Measurements from ENCODE around the gene ADIPOR1. TPM values are rescaled to one million over a fixed set of nuclear protein-coding genes. Genes with fewer than 3 reads are reported as not detected.

Gene ADIPOR1
- total RNA-seq, 1 donor from 2014 or later = 52.4 TPM

- no peaks in the 10 kb centered on the region for H3K9me3 Mint-ChIP-seq
- TF ChIP-seq CTCF (conservative IDR thresholded peaks at IDR 0.05) = no peak
- H3K36me3 Mint-ChIP-seq = peaks cover 19% of the 10 kb centered on the region
- H3K27ac Mint-ChIP-seq = peak overlapping the region; percentile 81
- peak overlapping the region; percentile 53 for H3K4me3 Mint-ChIP-seq
- DNase-seq (ENCODE audit: extremely low spot score, unreplicated experiment) = no peak
- no peaks in the 10 kb centered on the region for H3K27me3 Mint-ChIP-seq
- H3K4me1 Mint-ChIP-seq (ENCODE audit: unreplicated experiment) = peaks cover 38% of the 10 kb centered on the region
These were observed 5.3 kb downstream of the ADIPOR1 start for GRCh38 chr1:202952818-202953217.

GRCh38 chr1:202952099-202952498, 6.0 kb downstream of the ADIPOR1 start:
- peaks cover 19% of the 10 kb centered on the region for H3K36me3 Mint-ChIP-seq
- no peaks in the 10 kb centered on the region for H3K9me3 Mint-ChIP-seq
- peak overlapping the region; percentile 81 for H3K27ac Mint-ChIP-seq
- H3K4me1 Mint-ChIP-seq (ENCODE audit: unreplicated experiment) = peaks cover 34% of the 10 kb centered on the region
- H3K4me3 Mint-ChIP-seq = peak overlapping the region; percentile 40
- no peak for TF ChIP-seq CTCF (conservative IDR thresholded peaks at IDR 0.05)
- H3K27me3 Mint-ChIP-seq = no peaks in the 10 kb centered on the region
- no peak for DNase-seq (ENCODE audit: extremely low spot score, unreplicated experiment)

GRCh38 chr1:202951437-202951836, 6.7 kb downstream of the ADIPOR1 start:
- DNase-seq (ENCODE audit: extremely low spot score, unreplicated experiment) = no peak
- Mint-ChIP-seq H3K4me1 (ENCODE audit: unreplicated experiment) (peaks cover 28% of the 10 kb centered on the region), H3K9me3 (no peaks in the 10 kb centered on the region), H3K27ac (peak overlapping the region; percentile 81), H3K4me3 (peak overlapping the region; percentile 40), H3K27me3 (no peaks in the 10 kb centered on the region), H3K36me3 (peaks cover 19% of the 10 kb centered on the region)
- no peak for TF ChIP-seq CTCF (conservative IDR thresholded peaks at IDR 0.05)

- DNase-seq (ENCODE audit: extremely low spot score, unreplicated experiment) = no peak
- H3K36me3 Mint-ChIP-seq = peaks cover 36% of the 10 kb centered on the region
- TF ChIP-seq CTCF (conservative IDR thresholded peaks at IDR 0.05) = no peak
- no peak overlapping the region for H3K4me3 Mint-ChIP-seq
- no peaks in the 10 kb centered on the region for H3K4me1 Mint-ChIP-seq (ENCODE audit: unreplicated experiment)
- no peak overlapping the region for H3K27ac Mint-ChIP-seq
- H3K9me3 Mint-ChIP-seq = no peaks in the 10 kb centered on the region
- H3K27me3 Mint-ChIP-seq = no peaks in the 10 kb centered on the region
These were observed 12.6 kb downstream of the ADIPOR1 start for GRCh38 chr1:202945483-202945882.

- Mint-ChIP-seq H3K36me3 (peaks cover 37% of the 10 kb centered on the region), H3K27me3 (no peaks in the 10 kb centered on the region), H3K27ac (no peak overlapping the region), H3K4me3 (no peak overlapping the region), H3K4me1 (ENCODE audit: unreplicated experiment) (no peaks in the 10 kb centered on the region), H3K9me3 (no peaks in the 10 kb centered on the region)
- no peak for DNase-seq (ENCODE audit: extremely low spot score, unreplicated experiment)
- no peak for TF ChIP-seq CTCF (conservative IDR thresholded peaks at IDR 0.05)
These were observed 13.6 kb downstream of the ADIPOR1 start for GRCh38 chr1:202944438-202944921.

- Mint-ChIP-seq H3K27ac (no peak overlapping the region), H3K36me3 (peaks cover 36% of the 10 kb centered on the region), H3K4me1 (ENCODE audit: unreplicated experiment) (no peaks in the 10 kb centered on the region), H3K27me3 (no peaks in the 10 kb centered on the region), H3K9me3 (no peaks in the 10 kb centered on the region), H3K4me3 (no peak overlapping the region)
- no peak for TF ChIP-seq CTCF (conservative IDR thresholded peaks at IDR 0.05)
- no peak for DNase-seq (ENCODE audit: extremely low spot score, unreplicated experiment)
These were observed 15.7 kb downstream of the ADIPOR1 start for GRCh38 chr1:202942426-202942825.

All from type B pancreatic cell (in vitro differentiated cells).